Effector memory CD4-positive, alpha-beta T cell (primary cell): ENCODE results near the gene C6orf62.
"Not testable (repeated sequence)": the region's sequence is repeated elsewhere in the genome, so short reads cannot be mapped to it uniquely, and the experiment has no call there.

ENCODE experiments used
- DNase-seq, 3 donors: peaks; one replicate each; pipeline ENCODE4 v3.0.0-alpha.2; 2020
- H3K27ac ChIP-seq: 2 replicates; pipeline ENCODE4 v1.7.0; 2013; ENCODE audit warnings: mild to moderate bottlenecking, low read length, moderate library complexity; ENCODE audit not compliant: insufficient read depth, poor library complexity, severe bottlenecking
- H3K27me3 ChIP-seq: replicated peaks from 2 replicates; pipeline ENCODE4 v1.7.0; 2013; ENCODE audit warnings: mild to moderate bottlenecking, low read length; ENCODE audit not compliant: insufficient read depth, control insufficient read depth, poor library complexity, severe bottlenecking
- H3K36me3 ChIP-seq: 2 replicates; pipeline ENCODE4 v1.7.0; 2013; ENCODE audit warnings: mild to moderate bottlenecking, low read length, moderate library complexity; ENCODE audit not compliant: control insufficient read depth, insufficient read depth
- H3K4me1 ChIP-seq: 2 replicates; pipeline ENCODE4 v1.7.0; 2013; ENCODE audit warnings: low read length, mild to moderate bottlenecking; ENCODE audit not compliant: control insufficient read depth, insufficient read depth, poor library complexity, severe bottlenecking
- H3K4me3 ChIP-seq: 2 replicates; pipeline ENCODE4 v1.7.0; 2013; ENCODE audit warnings: low read length, low read depth, mild to moderate bottlenecking; ENCODE audit not compliant: insufficient read depth, poor library complexity, severe bottlenecking
- H3K9me3 ChIP-seq: 2 replicates; pipeline ENCODE4 v1.7.0; 2013; ENCODE audit warnings: mild to moderate bottlenecking, low read length, moderate library complexity; ENCODE audit not compliant: control insufficient read depth

Gene C6orf62

GRCh38 chr6:24699521-24700359 lies 19.2 kb downstream of the C6orf62 start:
- DNase-seq: no peak
- peaks cover 19% of the 10 kb centered on the region for H3K36me3 ChIP-seq
- H3K27ac ChIP-seq: no peak overlapping the region
- no peaks in the 10 kb centered on the region for H3K9me3 ChIP-seq
- H3K4me1 ChIP-seq: no peaks in the 10 kb centered on the region
- H3K27me3 ChIP-seq: no peaks in the 10 kb centered on the region
- H3K4me3 ChIP-seq: no peak overlapping the region

- Histone ChIP-seq H3K9me3 (no peaks in the 10 kb centered on the region), H3K27me3 (no peaks in the 10 kb centered on the region), H3K36me3 (peaks cover 3% of the 10 kb centered on the region), H3K4me1 (no peaks in the 10 kb centered on the region), H3K27ac (no peak overlapping the region), H3K4me3 (no peak overlapping the region)
- DNase-seq: no peak
These were observed 22.9 kb downstream of the C6orf62 start for GRCh38 chr6:24696097-24696496.

- DNase-seq: peak; percentile 6 to 13 (median 12)
- not testable (repeated sequence) for H3K4me3 ChIP-seq, H3K4me1 ChIP-seq, H3K9me3 ChIP-seq, H3K36me3 ChIP-seq, H3K27me3 ChIP-seq, H3K27ac ChIP-seq
These were observed 23.3 kb downstream of the C6orf62 start for GRCh38 chr6:24695635-24696034.

- no peaks in the 10 kb centered on the region for H3K9me3 ChIP-seq
- no peaks in the 10 kb centered on the region for H3K27me3 ChIP-seq
- H3K27ac ChIP-seq: no peak overlapping the region
- H3K36me3 ChIP-seq: no peaks in the 10 kb centered on the region
- H3K4me1 ChIP-seq: no peaks in the 10 kb centered on the region
- H3K4me3 ChIP-seq: no peak overlapping the region
- no peak for DNase-seq
These were observed 24.8 kb downstream of the C6orf62 start for GRCh38 chr6:24694198-24694597.

GRCh38 chr6:24692848-24693592 lies 25.9 kb downstream of the C6orf62 start:
- no peak for DNase-seq

GRCh38 chr6:24692415-24692814 lies 26.5 kb downstream of the C6orf62 start:
- Histone ChIP-seq H3K36me3 (no peaks in the 10 kb centered on the region), H3K27ac (no peak overlapping the region), H3K27me3 (no peaks in the 10 kb centered on the region), H3K4me3 (no peak overlapping the region), H3K4me1 (no peaks in the 10 kb centered on the region), H3K9me3 (no peaks in the 10 kb centered on the region)
- DNase-seq: no peak

More at GRCh38 chr6:24692848-24693592, 25.9 kb downstream of the C6orf62 start:
- H3K27ac ChIP-seq: no peak overlapping the region
- no peaks in the 10 kb centered on the region for H3K27me3 ChIP-seq
- no peaks in the 10 kb centered on the region for H3K9me3 ChIP-seq
- H3K4me3 ChIP-seq: no peak overlapping the region
- no peaks in the 10 kb centered on the region for H3K36me3 ChIP-seq
- no peaks in the 10 kb centered on the region for H3K4me1 ChIP-seq

GRCh38 chr6:24692003-24692402 lies 27.0 kb downstream of the C6orf62 start:
- Histone ChIP-seq H3K9me3 (no peaks in the 10 kb centered on the region), H3K4me3 (no peak overlapping the region), H3K27me3 (no peaks in the 10 kb centered on the region), H3K36me3 (no peaks in the 10 kb centered on the region), H3K27ac (no peak overlapping the region), H3K4me1 (no peaks in the 10 kb centered on the region)
- no peak for DNase-seq

GRCh38 chr6:24691550-24691949 lies 27.4 kb downstream of the C6orf62 start:
- DNase-seq: no peak
- H3K27ac ChIP-seq: no peak overlapping the region
- H3K9me3 ChIP-seq: no peaks in the 10 kb centered on the region
- H3K27me3 ChIP-seq: no peaks in the 10 kb centered on the region
- no peaks in the 10 kb centered on the region for H3K36me3 ChIP-seq
- H3K4me3 ChIP-seq: no peak overlapping the region
- no peaks in the 10 kb centered on the region for H3K4me1 ChIP-seq

- DNase-seq: no peak
- no peaks in the 10 kb centered on the region for H3K4me1 ChIP-seq
- no peaks in the 10 kb centered on the region for H3K27me3 ChIP-seq
- H3K9me3 ChIP-seq: no peaks in the 10 kb centered on the region
- H3K27ac ChIP-seq: no peak overlapping the region
- H3K4me3 ChIP-seq: no peak overlapping the region
- no peaks in the 10 kb centered on the region for H3K36me3 ChIP-seq
These were observed 28.4 kb downstream of the C6orf62 start for GRCh38 chr6:24690593-24690992.

GRCh38 chr6:24689964-24690363 lies 29.0 kb downstream of the C6orf62 start:
- DNase-seq: no peak
- Histone ChIP-seq H3K4me1 (no peaks in the 10 kb centered on the region), H3K27ac (no peak overlapping the region), H3K4me3 (no peak overlapping the region), H3K36me3 (no peaks in the 10 kb centered on the region), H3K27me3 (no peaks in the 10 kb centered on the region), H3K9me3 (no peaks in the 10 kb centered on the region)
